ENCODE measurements around the gene KLK14. TPM values are rescaled to one million over a fixed set of nuclear protein-coding genes. Genes with fewer than 3 reads are reported as not detected.
A peak's percentile ranks its signal among the peaks of the same experiment; 100 is the strongest.

Gene KLK14
- total RNA-seq, 1 experiment from 2014 or later = 0.26 TPM

DNA sequence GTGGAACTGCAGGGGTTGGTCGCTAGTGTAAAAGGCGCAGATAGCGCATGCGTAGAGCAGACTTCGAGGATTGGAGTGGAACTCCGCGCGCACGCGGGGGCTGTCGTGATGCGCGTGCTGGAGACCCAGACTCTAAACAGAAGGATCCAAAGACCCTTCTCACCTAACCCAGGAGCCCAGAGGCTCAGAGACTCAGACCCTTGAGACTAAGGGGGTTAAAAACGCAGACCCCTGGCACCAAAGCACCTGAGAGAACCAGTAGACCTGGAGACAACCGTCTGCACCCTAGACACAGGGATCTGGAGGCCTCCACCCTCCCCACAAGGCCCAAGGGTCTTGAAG lies 26.1 kb upstream of the KLK14 start:
- WGBS (ENCODE audit: extremely low coverage, insufficient read length, low lambda C conversion rate) = no CpG with 5 or more reads among the region's 15 CpGs
- no peak overlapping the region for H3K9ac ChIP-seq (ENCODE audit: extremely low read depth, insufficient read length, low read length)

More for the DNA sequence above, 26.1 kb upstream of the KLK14 start:
- no peak overlapping the region for H3K56ac ChIP-seq (ENCODE audit: insufficient read length, low read depth, low read length)
- H3K4me1 ChIP-seq (ENCODE audit: insufficient read depth, low read length) = peaks cover 3% of the 10 kb centered on the region; the same call in 1 of the 2 replicates
- no peak overlapping the region for H4K5ac ChIP-seq (ENCODE audit: insufficient read length, low read depth, low read length)
- H2AK5ac ChIP-seq (ENCODE audit: insufficient read length, low read length) = no peak overlapping the region
- H3K14ac ChIP-seq (ENCODE audit: insufficient read depth, low read length) = no peak overlapping the region
- H2BK20ac ChIP-seq (ENCODE audit: low read depth, low read length, poor library complexity, severe bottlenecking) = no peak overlapping the region
- H4K20me1 ChIP-seq (ENCODE audit: control insufficient read depth, insufficient read depth, insufficient read length) = no peaks in the 10 kb centered on the region
- no peak overlapping the region for H4K91ac ChIP-seq (ENCODE audit: insufficient read length, low read depth, low read length)
- DNase-seq = no peak
- H2BK120ac ChIP-seq (ENCODE audit: low read depth, low read length, poor library complexity, severe bottlenecking) = no peak overlapping the region
- Mint-ChIP-seq H3K9me3 (no peaks in the 10 kb centered on the region; a peak in 1 of 5 replicates), H3K4me3 (peak overlapping the region; percentile 97 to 98), H3K27me3 (ENCODE audit: low read depth) (peaks cover 12% of the 10 kb centered on the region), H3K4me1 (peaks cover 8 to 9% of the 10 kb centered on the region in 2 experiments), H3K27ac (peak overlapping the region in 1 of 3 experiments; percentile 85; a peak in 1 of 7 replicates), H3K36me3 (ENCODE audit: insufficient read depth in 1 of 3, low read depth in 3 of 3) (peaks cover 0 to 2% (median under 1%) of the 10 kb centered on the region in 3 experiments; a peak in 2 of 7 replicates)
- no peak overlapping the region for H2BK5ac ChIP-seq (ENCODE audit: insufficient read length, low read length)
- H2BK12ac ChIP-seq (ENCODE audit: insufficient read length, low read depth, low read length) = no peak overlapping the region
- no peak for TF ChIP-seq CTCF (conservative IDR thresholded peaks at IDR 0.05)
- peaks cover 6% of the 10 kb centered on the region for H3K23me2 ChIP-seq (ENCODE audit: insufficient read length, low read depth, low read length, poor library complexity, severe bottlenecking)
- H3K9me3 ChIP-seq (ENCODE audit: control insufficient read depth, low read depth, low read length) = no peaks in the 10 kb centered on the region
- no peak overlapping the region for H3K27ac ChIP-seq (ENCODE audit: insufficient read length, low read depth, low read length)
- H3K79me1 ChIP-seq (ENCODE audit: insufficient read depth, low read depth, low read length, poor library complexity, severe bottlenecking) = no peaks in the 10 kb centered on the region
- no peak overlapping the region for H3K18ac ChIP-seq (ENCODE audit: insufficient read length, low read depth, low read length)
- no peaks in the 10 kb centered on the region for H3K79me2 ChIP-seq (ENCODE audit: insufficient read depth, low read length)
- no peak overlapping the region for H3K4ac ChIP-seq (ENCODE audit: low read depth, low read length)
- H3K27me3 ChIP-seq (ENCODE audit: insufficient read depth, low read length) = no peaks in the 10 kb centered on the region
- H2AFZ ChIP-seq (ENCODE audit: low read length) = no peak overlapping the region
- H4K8ac ChIP-seq (replicated peaks; ENCODE audit: insufficient read length, low read depth, low read length) = no peak overlapping the region
- H3K4me2 ChIP-seq (ENCODE audit: insufficient read depth, insufficient read length, low read length) = peak overlapping the region; percentile 48
- H2BK15ac ChIP-seq (ENCODE audit: low read depth, low read length) = no peak overlapping the region
- no peak overlapping the region for H3K23ac ChIP-seq (ENCODE audit: insufficient read length, low read depth, low read length)
- no peak overlapping the region for H3T11ph ChIP-seq (ENCODE audit: low read length)

Data from H9 (cell line).